ENCODE results near the gene SH3BP5. TPM values are rescaled to one million over a fixed set of nuclear protein-coding genes. Genes with fewer than 3 reads are reported as not detected.

The SH3BP5 gene
- total RNA-seq, 2 donors from 2014 or later: 5.5 to 9.3 TPM

DNA sequence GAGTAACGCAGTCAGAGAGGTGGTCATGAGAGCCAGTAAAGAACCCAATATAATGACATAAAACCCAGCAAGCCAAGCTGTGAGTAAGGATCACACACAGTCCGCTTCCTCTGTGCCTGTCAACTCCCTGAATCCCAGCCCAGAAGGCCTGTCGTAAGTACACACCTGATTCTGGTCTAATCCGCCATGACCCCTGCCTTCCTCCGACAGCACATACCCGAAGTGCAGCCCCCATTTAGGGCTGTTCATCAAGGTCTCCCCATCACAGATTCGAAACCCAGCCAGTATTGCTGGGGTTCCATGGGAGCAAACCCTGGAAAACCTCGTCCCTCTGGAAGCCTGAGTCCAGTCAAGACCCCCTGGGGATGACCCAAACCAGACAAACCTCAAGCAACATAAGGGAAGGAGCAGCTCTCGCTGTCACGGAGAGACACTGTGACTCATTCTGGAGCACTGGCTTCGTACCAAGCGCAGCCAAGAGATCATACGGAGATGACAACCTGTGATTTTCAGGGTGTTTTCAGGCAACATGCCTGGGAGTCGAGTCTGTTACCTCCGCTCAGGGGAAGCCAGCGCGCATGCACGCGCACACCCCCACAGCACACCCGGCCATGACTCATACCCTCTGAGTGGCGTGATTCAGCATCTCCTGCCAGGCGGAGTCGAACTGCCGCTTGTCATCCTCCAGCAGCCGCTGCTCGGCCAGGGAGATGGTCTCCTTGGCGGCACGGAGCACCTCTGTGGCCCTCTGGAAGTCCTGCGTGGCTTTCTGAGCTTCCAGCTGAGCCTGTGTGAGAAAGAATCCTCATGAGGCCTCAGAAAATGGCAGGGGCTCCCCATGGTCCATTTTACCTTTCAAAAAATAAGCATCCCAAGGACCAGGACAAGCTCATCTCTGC is 63.0 kb downstream of the SH3BP5 start:
- no peak overlapping the region for H3K4me3 ChIP-seq
- intact Hi-C loops (cut with DNase I): loop anchor here (5.0 kb wide), 2 partner anchors 63 to 108 kb away; partner anchors contain the start of gene SH3BP5
- H3K27ac ChIP-seq: peak overlapping the region; percentile 27
- H3K9ac ChIP-seq (ENCODE audit: low read depth in 2 of 2, low read length in 2 of 2): no peak overlapping the region
- H3K4me1 ChIP-seq: no peaks in the 10 kb centered on the region
- TF ChIP-seq, protein P1, sequence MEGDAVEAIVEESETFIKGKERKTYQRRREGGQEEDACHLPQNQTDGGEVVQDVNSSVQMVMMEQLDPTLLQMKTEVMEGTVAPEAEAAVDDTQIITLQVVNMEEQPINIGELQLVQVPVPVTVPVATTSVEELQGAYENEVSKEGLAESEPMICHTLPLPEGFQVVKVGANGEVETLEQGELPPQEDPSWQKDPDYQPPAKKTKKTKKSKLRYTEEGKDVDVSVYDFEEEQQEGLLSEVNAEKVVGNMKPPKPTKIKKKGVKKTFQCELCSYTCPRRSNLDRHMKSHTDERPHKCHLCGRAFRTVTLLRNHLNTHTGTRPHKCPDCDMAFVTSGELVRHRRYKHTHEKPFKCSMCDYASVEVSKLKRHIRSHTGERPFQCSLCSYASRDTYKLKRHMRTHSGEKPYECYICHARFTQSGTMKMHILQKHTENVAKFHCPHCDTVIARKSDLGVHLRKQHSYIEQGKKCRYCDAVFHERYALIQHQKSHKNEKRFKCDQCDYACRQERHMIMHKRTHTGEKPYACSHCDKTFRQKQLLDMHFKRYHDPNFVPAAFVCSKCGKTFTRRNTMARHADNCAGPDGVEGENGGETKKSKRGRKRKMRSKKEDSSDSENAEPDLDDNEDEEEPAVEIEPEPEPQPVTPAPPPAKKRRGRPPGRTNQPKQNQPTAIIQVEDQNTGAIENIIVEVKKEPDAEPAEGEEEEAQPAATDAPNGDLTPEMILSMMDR (IDR thresholded peaks at IDR 0.05): no peak
- no peaks in the 10 kb centered on the region for H3K27me3 ChIP-seq
- H3K36me3 ChIP-seq: no peaks in the 10 kb centered on the region
- peak; percentile 64 for DNase-seq
- H3K9me3 ChIP-seq: no peaks in the 10 kb centered on the region

DNA sequence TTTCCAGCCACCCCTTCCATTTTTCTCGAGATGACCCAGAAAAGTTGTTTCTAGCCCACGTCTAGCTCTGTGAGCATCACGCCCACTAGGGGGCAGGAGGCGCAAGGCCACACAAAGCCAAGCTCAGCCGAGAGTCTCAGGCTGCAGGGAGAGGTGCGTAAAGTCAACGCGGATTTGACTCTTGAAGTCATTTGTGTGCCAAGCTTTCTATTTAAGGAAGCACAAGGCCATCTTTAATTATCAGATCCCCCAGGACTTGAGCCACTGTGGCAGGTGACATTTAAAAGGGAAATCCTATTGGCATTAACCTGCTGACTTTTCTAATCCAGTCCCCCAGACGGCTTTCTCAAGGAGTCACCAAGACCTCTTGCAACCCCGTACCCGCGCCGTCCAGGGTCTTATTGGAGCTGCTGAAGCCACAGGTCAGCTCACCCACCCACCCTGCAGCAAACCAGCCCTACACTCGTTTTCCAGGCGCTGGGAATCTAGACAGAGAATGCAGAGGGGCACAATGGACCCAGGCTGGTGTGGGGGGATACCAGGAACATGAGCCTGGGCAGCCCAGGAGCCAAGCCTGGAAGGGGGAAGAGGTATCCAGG is 64.3 kb downstream of the SH3BP5 start:
- no peaks in the 10 kb centered on the region for H3K27me3 ChIP-seq
- H3K4me1 ChIP-seq: no peaks in the 10 kb centered on the region
- H3K4me3 ChIP-seq: no peak overlapping the region
- no peaks in the 10 kb centered on the region for H3K36me3 ChIP-seq
- peak; percentile 85 for DNase-seq
- H3K9ac ChIP-seq (ENCODE audit: low read depth in 2 of 2, low read length in 2 of 2): no peak overlapping the region
- H3K9me3 ChIP-seq: no peaks in the 10 kb centered on the region
- no peak overlapping the region for H3K27ac ChIP-seq
- TF ChIP-seq, protein P1 (IDR thresholded peaks at IDR 0.05): peak; percentile 93
- intact Hi-C loops (cut with DNase I): loop anchor here (5.0 kb wide), 2 partner anchors 64 to 109 kb away; partner anchors contain the start of gene SH3BP5

DNA sequence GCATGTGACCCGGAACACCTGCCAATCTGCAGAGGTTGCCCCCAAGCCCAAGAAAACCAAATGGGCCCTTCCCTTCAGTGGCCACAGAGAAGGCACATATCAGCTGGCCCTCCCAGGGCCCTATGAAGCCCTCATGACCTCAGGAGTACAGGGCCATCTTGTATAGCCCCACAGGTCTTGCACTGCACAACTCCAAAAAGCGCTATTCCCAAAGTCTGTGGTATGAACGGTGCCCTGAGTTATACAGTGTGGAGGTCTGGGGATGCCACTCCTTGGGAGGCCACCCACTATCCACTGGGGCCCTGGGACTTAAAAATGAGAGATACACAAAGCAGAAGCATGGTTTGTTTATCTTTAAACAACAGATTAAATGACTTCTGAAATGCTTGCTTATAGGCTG is 64.9 kb downstream of the SH3BP5 start:
- DNase-seq: no peak
- Histone ChIP-seq H3K9ac (ENCODE audit: low read depth in 2 of 2, low read length in 2 of 2) (no peak overlapping the region), H3K27ac (no peak overlapping the region), H3K36me3 (no peaks in the 10 kb centered on the region), H3K27me3 (no peaks in the 10 kb centered on the region), H3K9me3 (no peaks in the 10 kb centered on the region), H3K4me1 (no peaks in the 10 kb centered on the region), H3K4me3 (no peak overlapping the region)
- TF ChIP-seq, protein P1 (IDR thresholded peaks at IDR 0.05): no peak
- intact Hi-C loops (cut with DNase I): loop anchor here (5.0 kb wide), 2 partner anchors 65 to 110 kb away; partner anchors contain the start of gene SH3BP5

DNA sequence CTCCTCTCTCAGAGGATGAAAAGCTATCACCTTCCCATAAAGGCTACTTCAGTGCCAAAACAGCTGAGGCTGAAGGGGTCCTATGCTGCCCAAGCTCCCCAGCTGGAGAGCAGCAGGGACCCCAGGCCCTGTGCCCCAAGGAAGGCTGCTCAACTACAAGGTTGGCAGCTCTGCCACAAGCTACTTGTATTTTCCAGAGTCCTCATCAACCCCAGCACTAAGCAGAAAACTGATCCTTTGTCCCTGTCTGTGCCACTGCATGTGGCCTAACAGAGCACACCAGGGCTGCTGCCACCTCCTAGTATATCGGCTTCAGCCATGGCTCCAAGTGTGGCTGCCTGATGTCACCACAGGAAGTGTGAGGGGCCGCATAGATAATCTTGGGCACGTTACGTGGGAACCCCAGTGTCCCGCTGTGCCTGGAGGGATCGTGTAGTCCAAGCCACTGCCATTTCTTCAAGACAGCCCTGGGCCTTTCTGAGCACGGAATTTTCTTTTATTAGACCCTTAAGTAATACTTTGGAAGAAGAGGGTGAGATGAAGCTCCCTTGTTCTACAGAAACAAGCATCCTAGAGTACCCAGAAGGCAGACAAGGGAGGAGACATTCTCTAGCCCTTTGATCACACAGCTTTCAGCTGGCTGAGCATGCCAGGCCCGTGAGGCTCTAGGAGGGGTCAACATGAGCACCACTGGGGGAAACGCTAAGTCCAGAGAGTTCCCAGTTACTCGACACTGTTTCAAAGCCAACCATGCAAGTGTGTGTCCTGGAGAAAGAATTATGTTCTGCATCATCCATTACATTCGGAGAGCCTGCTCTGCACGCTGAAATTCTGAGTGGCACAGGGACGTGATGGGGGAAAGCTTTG is 65.6 kb downstream of the SH3BP5 start:
- H3K9me3 ChIP-seq: no peaks in the 10 kb centered on the region
- H3K36me3 ChIP-seq: no peaks in the 10 kb centered on the region
- no peak overlapping the region for H3K4me3 ChIP-seq
- no peak overlapping the region for H3K9ac ChIP-seq (ENCODE audit: low read depth in 2 of 2, low read length in 2 of 2)
- no peaks in the 10 kb centered on the region for H3K27me3 ChIP-seq
- no peak for DNase-seq
- TF ChIP-seq, protein P1 (IDR thresholded peaks at IDR 0.05): no peak
- intact Hi-C loops (cut with DNase I): loop anchor here (5.0 kb wide), 2 partner anchors 66 to 111 kb away; partner anchors contain the start of gene SH3BP5
- H3K27ac ChIP-seq: no peak overlapping the region
- no peaks in the 10 kb centered on the region for H3K4me1 ChIP-seq
